ENCODE measurements around the gene ANKRD18A. TPM values are rescaled to one million over a fixed set of nuclear protein-coding genes. Genes with fewer than 3 reads are reported as not detected.

The ANKRD18A gene
- total RNA-seq (2014; rRNA removed) (2.2 and 3.4 TPM in 2 replicates), Bru-seq, nascent RNA (percentile 59 among the genes with signal in this experiment), BruChase-seq, experiment 1, labeled RNA remaining after a 6-hour chase (percentile 58 among the genes with signal in this experiment), BruChase-seq, experiment 2, labeled RNA remaining after a 2-hour chase (percentile 55 among the genes with signal in this experiment)
- long read RNA-seq, partial matches to known transcripts = 1 of 6 reads
- long read RNA-seq, other reads (novel, unspliced or antisense) = 5 of 6 reads

DNA sequence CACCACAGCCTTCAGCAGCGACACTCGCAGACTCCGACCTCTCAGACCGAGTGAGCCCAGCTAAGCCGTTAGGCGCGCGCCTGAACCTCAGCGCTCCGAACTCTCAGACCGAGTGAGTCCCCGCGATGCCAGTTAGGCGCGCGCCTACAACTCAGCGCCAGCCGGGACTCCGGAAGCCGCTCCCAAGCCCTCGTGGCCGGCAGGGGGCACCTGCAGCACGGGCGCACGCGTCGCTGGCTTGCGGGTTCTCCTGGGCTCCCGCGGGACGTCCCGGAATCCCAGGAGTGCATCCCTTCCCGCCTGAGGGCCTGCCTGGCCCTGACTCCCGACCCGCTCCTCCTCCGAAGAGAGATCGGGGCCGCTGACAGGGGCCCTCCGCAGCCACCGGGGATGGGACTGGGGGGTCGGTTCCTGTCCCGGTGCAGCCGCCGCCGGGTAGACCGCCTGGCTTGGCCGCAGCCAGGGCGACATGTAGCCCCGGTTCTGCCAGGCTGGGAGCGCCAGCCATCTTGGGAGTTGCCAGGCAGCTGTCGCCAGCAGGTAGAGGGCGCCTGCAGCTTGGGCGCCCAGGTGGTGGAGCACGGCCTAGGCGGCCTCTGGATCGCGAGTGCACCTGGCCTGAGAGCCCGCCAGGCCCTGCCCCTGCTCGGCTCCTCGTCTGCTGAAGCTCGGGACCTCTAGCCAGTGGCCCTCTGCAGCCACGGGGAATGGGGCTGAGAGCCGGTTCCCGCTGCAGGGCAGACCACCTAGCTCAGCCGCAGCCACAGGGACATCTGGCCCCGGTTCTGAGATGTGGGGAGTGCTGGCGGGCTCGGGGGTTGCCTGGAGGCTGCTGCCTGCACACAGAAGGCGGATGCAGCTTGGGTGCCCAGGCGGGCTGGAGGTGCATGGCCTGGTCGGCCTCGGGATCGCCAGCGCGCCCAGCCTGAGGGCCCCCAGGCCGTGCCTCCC, at the start of gene ANKRD18A:
ANKRD18A (minus strand) TSS at position 114 of the 951 bp plus-strand sequence. CDS start 311 bp downstream, outside the sequence.
- no peaks in the 10 kb centered on the region for H3K27me3 ChIP-seq (ENCODE audit: low read length)
- ChIA-PET POLR2A (ENCODE audit: unreplicated experiment) (interaction anchor here (0.6 kb wide), 1 partner anchor 92 kb away, joined by 7 read pairs; no protein-coding TSS in a partner anchor), CTCF (no interaction called here)
- peaks cover 4% of the 10 kb centered on the region; the same call in 1 of the 2 replicates for H3K4me1 ChIP-seq (ENCODE audit: insufficient read depth, low read length)
- H3K4me2 ChIP-seq (ENCODE audit: low read length) = peak within 1 kb of the TSS; percentile 96
- peak within 1 kb of the TSS; percentile 80 for H3K9ac ChIP-seq (ENCODE audit: low read length)
- peaks cover 23% of the 10 kb centered on the region for H3K79me2 ChIP-seq (ENCODE audit: low read length)
- DNase-seq = peak; percentile 92
- H3K4me3 ChIP-seq (ENCODE audit: low read length) = peak within 1 kb of the TSS; percentile 82
- intact Hi-C loops (cut with micrococcal nuclease) = loop anchor here (10.0 kb wide), 1 partner anchor 54 kb away; no protein-coding TSS in a partner anchor
- H3K9me2 ChIP-seq (replicated peaks; ENCODE audit: low read length) = no peaks in the 10 kb centered on the region
- no peaks in the 10 kb centered on the region for H3K9me3 ChIP-seq (ENCODE audit: low read length)
- no TSS peak for BruUV-seq (replicated peaks)
- H2AFZ ChIP-seq (ENCODE audit: low read length) = peak within 1 kb of the TSS; percentile 89
- no peaks in the 10 kb centered on the region for H3F3A ChIP-seq (ENCODE audit: low read length, unreplicated experiment)
- peak; percentile 69 for ATAC-seq
- peak within 1 kb of the TSS; percentile 72 for H3K27ac ChIP-seq (ENCODE audit: low read length)
- peak; percentile 86 for TF ChIP-seq EZH2phosphoT487 (IDR thresholded peaks at IDR 0.05; ENCODE audit: borderline replicate concordance, low read length)
- TF ChIP-seq EZH2 (IDR thresholded peaks at IDR 0.05; ENCODE audit: low read length, unreplicated experiment) = no peak
- TF ChIP-seq, protein P1, sequence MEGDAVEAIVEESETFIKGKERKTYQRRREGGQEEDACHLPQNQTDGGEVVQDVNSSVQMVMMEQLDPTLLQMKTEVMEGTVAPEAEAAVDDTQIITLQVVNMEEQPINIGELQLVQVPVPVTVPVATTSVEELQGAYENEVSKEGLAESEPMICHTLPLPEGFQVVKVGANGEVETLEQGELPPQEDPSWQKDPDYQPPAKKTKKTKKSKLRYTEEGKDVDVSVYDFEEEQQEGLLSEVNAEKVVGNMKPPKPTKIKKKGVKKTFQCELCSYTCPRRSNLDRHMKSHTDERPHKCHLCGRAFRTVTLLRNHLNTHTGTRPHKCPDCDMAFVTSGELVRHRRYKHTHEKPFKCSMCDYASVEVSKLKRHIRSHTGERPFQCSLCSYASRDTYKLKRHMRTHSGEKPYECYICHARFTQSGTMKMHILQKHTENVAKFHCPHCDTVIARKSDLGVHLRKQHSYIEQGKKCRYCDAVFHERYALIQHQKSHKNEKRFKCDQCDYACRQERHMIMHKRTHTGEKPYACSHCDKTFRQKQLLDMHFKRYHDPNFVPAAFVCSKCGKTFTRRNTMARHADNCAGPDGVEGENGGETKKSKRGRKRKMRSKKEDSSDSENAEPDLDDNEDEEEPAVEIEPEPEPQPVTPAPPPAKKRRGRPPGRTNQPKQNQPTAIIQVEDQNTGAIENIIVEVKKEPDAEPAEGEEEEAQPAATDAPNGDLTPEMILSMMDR (conservative IDR thresholded peaks at IDR 0.05; ENCODE audit: low read depth, low read length) = peak; percentile 59
- H3K36me3 ChIP-seq (ENCODE audit: low read depth, low read length) = no peaks in the 10 kb centered on the region
- no peaks in the 10 kb centered on the region for H4K20me1 ChIP-seq (ENCODE audit: low read length)

- TF ChIP-seq EZH2 (IDR thresholded peaks at IDR 0.05; ENCODE audit: low read length, unreplicated experiment) (no peak), EZH2phosphoT487 (IDR thresholded peaks at IDR 0.05; ENCODE audit: borderline replicate concordance, low read length) (no peak)
- TF ChIP-seq, protein P1 (conservative IDR thresholded peaks at IDR 0.05; ENCODE audit: low read depth, low read length) = no peak
- DNase-seq = no peak
- POLR2A ChIA-PET (ENCODE audit: unreplicated experiment) = no interaction called here
- CTCF ChIA-PET = no interaction called here
- Histone ChIP-seq H3F3A (ENCODE audit: low read length, unreplicated experiment) (no peaks in the 10 kb centered on the region), H3K9me3 (ENCODE audit: low read length) (no peaks in the 10 kb centered on the region), H4K20me1 (ENCODE audit: low read length) (no peaks in the 10 kb centered on the region), H3K4me3 (ENCODE audit: low read length) (no peak overlapping the region), H3K9me2 (replicated peaks; ENCODE audit: low read length) (no peaks in the 10 kb centered on the region), H3K9ac (ENCODE audit: low read length) (no peak overlapping the region), H2AFZ (ENCODE audit: low read length) (no peak overlapping the region), H3K4me1 (ENCODE audit: insufficient read depth, low read length) (peaks cover 8% of the 10 kb centered on the region), H3K4me2 (ENCODE audit: low read length) (no peak overlapping the region), H3K36me3 (ENCODE audit: low read depth, low read length) (no peaks in the 10 kb centered on the region), H3K79me2 (ENCODE audit: low read length) (no peaks in the 10 kb centered on the region), H3K27ac (ENCODE audit: low read length) (no peak overlapping the region), H3K27me3 (ENCODE audit: low read length) (no peaks in the 10 kb centered on the region)
- no TSS peak for BruUV-seq (replicated peaks)
- intact Hi-C loops (cut with micrococcal nuclease) = no loop called here
- no peak for ATAC-seq
These were observed 48.5 kb upstream of the ANKRD18A start for GRCh38 chr9:38668791-38669466.

Measured in PC-3 (cell line).